Measurements from ENCODE around the gene CPNE6.
"Not testable (repeated sequence)": the region's sequence is repeated elsewhere in the genome, so short reads cannot be mapped to it uniquely, and the experiment has no call there.

DNA sequence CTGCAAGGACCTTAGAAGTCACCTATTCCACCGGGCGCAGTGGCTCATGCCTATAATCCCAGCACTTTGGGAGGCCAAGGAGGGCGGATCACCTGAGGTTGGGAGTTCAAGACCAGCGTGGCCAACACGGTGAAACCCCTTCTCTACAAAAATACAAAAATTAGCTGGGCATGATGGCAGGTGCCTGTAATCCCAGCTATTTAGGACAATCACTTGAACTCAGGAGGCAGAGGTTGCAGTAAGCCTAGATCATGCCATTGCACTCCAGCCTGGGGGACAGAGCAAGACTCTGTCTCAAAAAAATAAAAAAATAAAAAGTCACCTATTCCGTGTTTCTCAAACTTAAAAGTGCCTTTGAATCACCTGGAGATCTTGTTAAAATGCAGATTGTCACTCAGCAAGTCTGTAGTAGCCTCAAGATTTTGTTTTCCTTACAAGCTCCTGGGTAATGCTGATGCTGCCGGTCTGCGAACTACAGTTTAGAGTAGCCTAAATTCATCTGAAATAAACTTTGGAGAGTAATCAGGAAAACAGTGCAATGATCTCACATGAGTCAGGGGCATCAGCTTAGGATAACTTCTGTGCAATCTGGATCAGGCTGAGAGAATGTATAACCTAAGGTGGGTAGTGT, 34.4 kb downstream of the CPNE6 start:
- TF ChIP-seq, protein P1, sequence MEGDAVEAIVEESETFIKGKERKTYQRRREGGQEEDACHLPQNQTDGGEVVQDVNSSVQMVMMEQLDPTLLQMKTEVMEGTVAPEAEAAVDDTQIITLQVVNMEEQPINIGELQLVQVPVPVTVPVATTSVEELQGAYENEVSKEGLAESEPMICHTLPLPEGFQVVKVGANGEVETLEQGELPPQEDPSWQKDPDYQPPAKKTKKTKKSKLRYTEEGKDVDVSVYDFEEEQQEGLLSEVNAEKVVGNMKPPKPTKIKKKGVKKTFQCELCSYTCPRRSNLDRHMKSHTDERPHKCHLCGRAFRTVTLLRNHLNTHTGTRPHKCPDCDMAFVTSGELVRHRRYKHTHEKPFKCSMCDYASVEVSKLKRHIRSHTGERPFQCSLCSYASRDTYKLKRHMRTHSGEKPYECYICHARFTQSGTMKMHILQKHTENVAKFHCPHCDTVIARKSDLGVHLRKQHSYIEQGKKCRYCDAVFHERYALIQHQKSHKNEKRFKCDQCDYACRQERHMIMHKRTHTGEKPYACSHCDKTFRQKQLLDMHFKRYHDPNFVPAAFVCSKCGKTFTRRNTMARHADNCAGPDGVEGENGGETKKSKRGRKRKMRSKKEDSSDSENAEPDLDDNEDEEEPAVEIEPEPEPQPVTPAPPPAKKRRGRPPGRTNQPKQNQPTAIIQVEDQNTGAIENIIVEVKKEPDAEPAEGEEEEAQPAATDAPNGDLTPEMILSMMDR (IDR thresholded peaks at IDR 0.05 in 4 of 5, conservative IDR thresholded peaks at IDR 0.05 in 1 of 5): not testable (repeated sequence)
- not testable (repeated sequence) for TF ChIP-seq POLR2A (IDR thresholded peaks at IDR 0.05)
